AG09319 (cell line): ENCODE results near the gene PRRC2A.

Source experiments
- DNase-seq: peaks from one replicate; pipeline ENCODE4 v3.0.0-alpha.2; 2010; ENCODE audit warnings: low read depth; ENCODE audit errors: extremely low read depth
- TF ChIP-seq, protein P1 (sequence below): IDR thresholded peaks from 2 replicates; pipeline ENCODE4 v1.5.1; 2011; ENCODE audit warnings: low read depth, mild to moderate bottlenecking, inconsistent platforms, low read length, moderate library complexity

Gene PRRC2A

DNA sequence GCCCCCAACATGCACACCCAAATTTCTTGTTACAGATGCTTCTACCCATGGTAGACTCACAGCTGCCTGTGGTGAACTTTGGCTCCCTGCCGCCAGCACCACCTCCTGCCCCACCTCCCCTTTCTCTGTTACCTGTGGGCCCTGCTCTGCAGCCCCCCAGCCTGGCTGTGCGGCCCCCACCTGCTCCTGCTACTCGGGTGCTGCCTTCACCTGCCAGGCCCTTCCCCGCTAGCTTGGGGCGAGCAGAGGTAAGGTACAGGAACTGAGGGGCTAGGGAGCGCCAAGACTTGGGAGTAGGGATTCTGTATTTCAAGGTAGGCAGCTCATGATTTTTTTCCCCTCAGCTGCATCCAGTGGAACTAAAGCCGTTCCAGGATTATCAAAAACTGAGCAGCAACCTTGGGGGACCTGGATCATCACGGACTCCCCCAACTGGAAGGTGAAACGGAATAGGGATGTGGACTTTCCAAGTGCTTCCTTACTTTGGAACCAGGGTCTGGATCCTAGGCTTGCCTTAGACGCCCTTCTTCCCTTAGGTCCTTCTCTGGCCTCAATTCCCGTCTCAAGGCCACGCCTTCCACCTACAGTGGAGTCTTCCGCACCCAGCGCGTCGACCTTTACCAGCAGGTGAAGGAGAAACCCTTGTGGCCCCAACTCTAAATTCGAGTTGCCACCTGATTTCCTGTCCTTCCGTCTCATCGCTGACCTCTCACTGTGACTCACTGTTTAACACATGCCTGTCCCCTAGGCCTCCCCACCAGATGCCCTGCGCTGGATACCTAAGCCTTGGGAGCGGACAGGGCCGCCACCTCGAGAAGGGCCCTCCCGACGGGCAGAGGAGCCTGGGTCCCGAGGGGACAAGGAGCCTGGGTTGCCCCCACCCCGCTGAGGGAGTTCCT is 16.4 kb downstream of the PRRC2A start:
- TF ChIP-seq, protein P1, sequence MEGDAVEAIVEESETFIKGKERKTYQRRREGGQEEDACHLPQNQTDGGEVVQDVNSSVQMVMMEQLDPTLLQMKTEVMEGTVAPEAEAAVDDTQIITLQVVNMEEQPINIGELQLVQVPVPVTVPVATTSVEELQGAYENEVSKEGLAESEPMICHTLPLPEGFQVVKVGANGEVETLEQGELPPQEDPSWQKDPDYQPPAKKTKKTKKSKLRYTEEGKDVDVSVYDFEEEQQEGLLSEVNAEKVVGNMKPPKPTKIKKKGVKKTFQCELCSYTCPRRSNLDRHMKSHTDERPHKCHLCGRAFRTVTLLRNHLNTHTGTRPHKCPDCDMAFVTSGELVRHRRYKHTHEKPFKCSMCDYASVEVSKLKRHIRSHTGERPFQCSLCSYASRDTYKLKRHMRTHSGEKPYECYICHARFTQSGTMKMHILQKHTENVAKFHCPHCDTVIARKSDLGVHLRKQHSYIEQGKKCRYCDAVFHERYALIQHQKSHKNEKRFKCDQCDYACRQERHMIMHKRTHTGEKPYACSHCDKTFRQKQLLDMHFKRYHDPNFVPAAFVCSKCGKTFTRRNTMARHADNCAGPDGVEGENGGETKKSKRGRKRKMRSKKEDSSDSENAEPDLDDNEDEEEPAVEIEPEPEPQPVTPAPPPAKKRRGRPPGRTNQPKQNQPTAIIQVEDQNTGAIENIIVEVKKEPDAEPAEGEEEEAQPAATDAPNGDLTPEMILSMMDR = no peak
- no peak for DNase-seq

DNA sequence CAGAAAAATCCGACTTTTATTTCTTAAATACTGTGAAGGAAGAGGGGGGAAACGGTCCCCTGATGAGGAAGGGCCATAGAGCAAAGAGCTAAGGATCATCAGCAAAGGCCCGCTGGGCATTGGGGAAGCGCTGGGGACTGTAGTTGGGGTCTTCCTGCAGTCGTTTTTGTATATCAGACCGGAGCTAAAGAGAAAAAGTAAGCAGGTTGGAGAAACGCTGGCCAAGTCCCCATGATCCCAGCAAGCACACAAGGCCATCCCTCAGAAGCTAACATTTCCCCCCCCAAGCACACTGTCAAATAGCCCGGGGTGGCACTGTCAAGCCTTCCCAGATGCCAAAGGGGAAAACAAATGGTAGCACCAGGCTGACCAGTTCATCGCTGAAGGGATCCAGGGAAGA is 18.5 kb downstream of the PRRC2A start:
- TF ChIP-seq, protein P1 = no peak
- DNase-seq = no peak

DNA sequence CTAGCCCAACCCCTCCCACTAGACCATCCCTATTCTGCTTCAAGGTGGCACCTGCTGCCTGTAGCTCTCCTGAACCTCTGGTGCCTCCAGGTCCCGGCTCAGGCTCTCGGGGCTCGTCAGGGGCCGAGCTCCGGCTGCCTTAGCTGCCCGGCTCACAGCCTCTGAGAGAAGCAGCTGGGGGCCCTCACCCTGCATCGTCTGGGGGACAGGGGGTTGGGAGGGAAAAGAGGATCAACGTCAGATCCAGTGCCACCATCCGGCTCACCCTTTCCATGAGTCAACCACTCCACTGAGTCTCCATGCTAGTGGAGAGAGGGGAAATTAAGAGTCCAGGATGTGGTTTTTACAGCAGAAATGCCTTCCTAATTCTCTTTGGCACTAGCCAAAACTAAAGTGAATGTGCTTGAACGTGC is 18.9 kb downstream of the PRRC2A start:
- no peak for DNase-seq
- TF ChIP-seq, protein P1 = no peak

DNA sequence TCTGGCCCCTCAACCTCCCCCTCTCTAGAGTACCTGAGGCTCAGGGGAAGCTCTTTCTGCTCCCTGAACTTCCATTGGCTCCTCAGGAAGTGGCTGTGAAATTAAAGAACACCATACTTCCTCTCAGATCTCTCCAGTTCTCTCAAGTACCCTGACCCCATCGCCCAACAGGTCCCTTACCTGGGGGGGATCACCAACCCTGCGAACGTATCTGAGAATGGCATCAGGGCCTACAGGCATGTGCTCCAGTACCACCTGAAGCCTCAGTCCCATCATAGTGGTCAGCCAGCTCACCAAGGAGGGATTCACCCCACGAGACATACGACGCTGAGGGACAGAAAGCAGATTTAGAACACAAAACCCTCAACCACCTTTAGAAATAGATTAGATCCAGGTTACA is 20.1 kb downstream of the PRRC2A start:
- TF ChIP-seq, protein P1 = no peak
- DNase-seq = no peak

DNA sequence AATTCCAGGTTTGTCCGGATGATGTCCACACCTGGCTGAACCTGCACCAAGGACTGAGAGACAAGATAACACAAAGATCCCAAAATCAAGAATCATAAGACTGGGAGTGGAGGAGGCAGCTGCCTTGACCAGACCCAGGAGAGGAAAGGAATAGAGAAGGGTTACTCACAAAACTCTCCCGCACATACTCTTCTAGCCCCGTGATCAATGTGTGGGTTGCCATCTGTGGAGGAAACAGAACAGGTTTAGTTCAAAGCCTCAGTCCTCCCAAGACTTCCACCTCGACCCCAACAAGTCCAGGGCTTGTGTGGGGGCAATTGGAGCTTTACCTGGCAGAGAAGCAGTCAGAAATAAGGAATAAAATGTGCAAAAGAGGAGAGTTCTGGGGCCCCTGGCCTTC is 20.9 kb downstream of the PRRC2A start:
- TF ChIP-seq, protein P1 = no peak
- DNase-seq = no peak

DNA sequence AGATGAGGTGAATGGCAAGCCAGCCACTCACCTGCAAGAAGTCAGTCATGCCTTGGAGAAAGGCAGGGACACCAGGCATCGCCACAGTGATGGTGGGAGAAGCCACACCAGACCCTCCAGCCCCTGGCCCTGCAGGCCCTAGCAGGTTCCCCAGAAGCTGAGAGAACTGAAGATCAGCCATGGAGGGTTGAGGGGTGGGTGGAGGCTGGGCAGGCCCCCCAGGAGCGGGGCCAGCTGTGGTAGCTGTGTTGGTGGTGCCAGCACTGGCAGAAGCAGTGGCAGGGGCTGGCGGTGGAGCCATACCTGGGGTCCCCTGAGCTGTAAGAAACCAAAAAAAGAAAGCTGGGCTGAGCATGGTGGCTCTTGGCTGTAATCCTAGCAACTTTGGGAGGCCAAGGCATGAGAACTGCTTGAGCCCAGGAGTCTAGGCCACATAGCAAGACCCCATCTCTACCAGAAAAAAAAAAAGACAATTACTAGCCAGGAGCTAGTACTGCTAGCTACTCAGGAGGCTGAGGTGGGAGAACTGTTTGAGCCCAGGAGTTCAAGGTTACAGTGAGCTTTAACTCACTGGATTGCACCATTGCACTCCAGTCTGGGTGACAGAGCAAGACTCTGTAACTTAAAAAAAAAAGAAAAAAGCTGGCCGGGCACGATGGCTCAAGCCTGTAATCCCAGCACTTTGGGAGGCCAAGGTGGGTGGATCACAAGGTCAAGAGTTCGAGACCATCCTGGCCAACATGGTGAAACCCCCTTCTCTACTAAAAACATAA is 22.5 kb downstream of the PRRC2A start:
- DNase-seq = no peak
- TF ChIP-seq, protein P1 = no peak

DNA sequence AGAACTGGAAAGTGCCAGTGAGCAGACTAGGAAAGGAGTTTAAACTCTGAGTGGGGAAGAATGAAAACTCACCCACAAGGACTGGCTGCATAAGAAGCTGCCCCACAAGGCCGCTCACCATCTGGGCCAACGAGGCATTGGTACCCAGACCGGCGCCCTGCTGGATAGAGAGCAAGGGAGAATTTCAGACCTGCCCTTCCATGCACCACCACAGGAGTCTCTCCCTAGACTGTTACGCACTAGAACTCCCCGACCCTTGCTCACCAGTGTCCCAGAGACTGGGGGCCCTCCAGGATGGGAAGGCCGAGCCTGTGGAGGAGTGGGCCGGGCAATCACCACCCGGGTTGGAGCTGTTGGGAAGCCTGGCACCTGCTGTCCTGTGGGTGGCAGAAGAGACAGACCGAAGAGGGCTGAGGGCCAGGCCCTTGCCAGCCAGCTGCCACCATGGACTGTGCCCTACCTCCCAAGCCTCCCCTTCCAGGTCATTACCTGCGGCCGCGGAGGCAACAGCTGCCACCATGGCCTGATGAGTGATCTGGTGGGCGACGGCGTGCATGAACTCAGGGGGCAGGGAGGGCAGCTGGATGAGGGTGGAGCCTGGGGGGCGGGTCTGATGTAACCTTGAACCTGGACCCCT is 23.4 kb downstream of the PRRC2A start:
- no peak for DNase-seq
- TF ChIP-seq, protein P1 = no peak
